ENCODE results near the gene BCCIP. TPM values are rescaled to one million over a fixed set of nuclear protein-coding genes. Genes with fewer than 3 reads are reported as not detected.

Gene BCCIP
- total and polyA plus RNA-seq, 2 of the 8 experiments (the other 6 are each of a cell fraction or from before 2014, with no cell fraction given) = 33.9 to 120 TPM

- TF ChIP-seq KDM4A (IDR thresholded peaks at IDR 0.05; ENCODE audit: low read depth, low read length, severe bottlenecking) = no peak
- no peak for TF ChIP-seq HDAC2 (IDR thresholded peaks at IDR 0.05; ENCODE audit: borderline replicate concordance in 1 of 2, low read depth in 2 of 2, low read length in 2 of 2)
- TF ChIP-seq SAP30 (IDR thresholded peaks at IDR 0.05; ENCODE audit: insufficient read depth, insufficient replicate concordance, low read length) = no peak
- TF ChIP-seq POU5F1 (IDR thresholded peaks at IDR 0.05; ENCODE audit: low read depth, low read length) = no peak
- no peak for TF ChIP-seq GTF2F1 (IDR thresholded peaks at IDR 0.05; ENCODE audit: borderline replicate concordance, low read depth, low read length)
Observed at GRCh38 chr10:125773687-125774543, 49.4 kb upstream of the BCCIP start (continued).

Measured in H1 (cell line).